HG02981 (cell line): ENCODE measurements around the gene XRN1.
"Not testable (repeated sequence)": the region's sequence is repeated elsewhere in the genome, so short reads cannot be mapped to it uniquely, and the experiment has no call there.

Experiments
- ATAC-seq: cut with Tn5 transposase; IDR thresholded peaks from one replicate; pipeline ENCODE4 v1.9.1; 2021; ENCODE audit warnings: mild to moderate bottlenecking, moderate library complexity; ENCODE audit not compliant: unreplicated experiment

Gene XRN1, protein sequence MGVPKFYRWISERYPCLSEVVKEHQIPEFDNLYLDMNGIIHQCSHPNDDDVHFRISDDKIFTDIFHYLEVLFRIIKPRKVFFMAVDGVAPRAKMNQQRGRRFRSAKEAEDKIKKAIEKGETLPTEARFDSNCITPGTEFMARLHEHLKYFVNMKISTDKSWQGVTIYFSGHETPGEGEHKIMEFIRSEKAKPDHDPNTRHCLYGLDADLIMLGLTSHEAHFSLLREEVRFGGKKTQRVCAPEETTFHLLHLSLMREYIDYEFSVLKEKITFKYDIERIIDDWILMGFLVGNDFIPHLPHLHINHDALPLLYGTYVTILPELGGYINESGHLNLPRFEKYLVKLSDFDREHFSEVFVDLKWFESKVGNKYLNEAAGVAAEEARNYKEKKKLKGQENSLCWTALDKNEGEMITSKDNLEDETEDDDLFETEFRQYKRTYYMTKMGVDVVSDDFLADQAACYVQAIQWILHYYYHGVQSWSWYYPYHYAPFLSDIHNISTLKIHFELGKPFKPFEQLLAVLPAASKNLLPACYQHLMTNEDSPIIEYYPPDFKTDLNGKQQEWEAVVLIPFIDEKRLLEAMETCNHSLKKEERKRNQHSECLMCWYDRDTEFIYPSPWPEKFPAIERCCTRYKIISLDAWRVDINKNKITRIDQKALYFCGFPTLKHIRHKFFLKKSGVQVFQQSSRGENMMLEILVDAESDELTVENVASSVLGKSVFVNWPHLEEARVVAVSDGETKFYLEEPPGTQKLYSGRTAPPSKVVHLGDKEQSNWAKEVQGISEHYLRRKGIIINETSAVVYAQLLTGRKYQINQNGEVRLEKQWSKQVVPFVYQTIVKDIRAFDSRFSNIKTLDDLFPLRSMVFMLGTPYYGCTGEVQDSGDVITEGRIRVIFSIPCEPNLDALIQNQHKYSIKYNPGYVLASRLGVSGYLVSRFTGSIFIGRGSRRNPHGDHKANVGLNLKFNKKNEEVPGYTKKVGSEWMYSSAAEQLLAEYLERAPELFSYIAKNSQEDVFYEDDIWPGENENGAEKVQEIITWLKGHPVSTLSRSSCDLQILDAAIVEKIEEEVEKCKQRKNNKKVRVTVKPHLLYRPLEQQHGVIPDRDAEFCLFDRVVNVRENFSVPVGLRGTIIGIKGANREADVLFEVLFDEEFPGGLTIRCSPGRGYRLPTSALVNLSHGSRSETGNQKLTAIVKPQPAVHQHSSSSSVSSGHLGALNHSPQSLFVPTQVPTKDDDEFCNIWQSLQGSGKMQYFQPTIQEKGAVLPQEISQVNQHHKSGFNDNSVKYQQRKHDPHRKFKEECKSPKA (N-terminal part only)

DNA sequence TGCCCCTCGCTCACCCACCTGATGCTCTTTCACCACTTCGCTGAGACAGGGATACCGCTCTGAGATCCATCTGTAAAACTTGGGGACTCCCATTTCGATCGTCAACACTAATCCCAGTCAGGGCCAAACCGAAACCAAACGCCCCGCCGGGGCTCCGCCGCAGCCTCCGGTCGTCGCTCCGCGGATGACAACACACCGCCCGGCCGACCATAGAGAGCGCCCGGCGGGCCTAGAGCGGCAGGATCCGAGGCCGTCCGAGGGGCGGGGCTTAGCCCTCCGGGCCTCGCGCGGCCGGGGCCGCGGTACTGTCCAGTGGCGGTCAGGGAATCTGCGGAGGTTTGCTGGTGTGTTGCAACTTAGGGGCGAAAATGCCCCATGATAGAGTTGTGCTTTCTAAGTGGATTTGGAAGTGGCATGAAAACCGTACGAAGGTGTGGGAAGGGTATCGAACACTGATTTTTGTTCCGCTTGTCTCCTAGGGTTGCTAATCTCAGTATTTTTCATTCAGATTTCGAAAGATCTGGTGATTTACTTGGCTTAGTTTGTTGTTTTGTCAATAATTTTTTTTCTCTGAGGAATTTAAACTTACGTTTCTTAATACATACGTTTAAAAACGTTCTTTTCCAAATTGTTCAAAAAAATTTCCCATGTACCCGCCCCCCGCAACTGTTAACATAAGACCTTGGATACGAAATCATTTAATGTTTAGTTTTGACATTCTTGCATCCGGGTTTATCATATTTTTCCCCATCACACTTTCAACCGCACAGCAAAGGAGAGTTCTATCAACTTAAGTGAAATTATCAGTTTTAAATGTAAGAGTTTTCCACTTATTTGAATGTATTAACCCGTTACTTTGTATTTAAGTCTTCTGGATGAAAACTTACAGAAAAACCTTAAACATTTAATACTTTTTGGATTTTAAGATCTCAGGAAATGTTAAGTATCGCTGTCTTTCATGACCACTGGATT, at the start of gene XRN1:
TSS of gene XRN1 (minus strand) at position 186 of the 972 bp plus-strand sequence. CDS start at position 93, 93 bp downstream.
- ATAC-seq = peak; percentile 83

DNA sequence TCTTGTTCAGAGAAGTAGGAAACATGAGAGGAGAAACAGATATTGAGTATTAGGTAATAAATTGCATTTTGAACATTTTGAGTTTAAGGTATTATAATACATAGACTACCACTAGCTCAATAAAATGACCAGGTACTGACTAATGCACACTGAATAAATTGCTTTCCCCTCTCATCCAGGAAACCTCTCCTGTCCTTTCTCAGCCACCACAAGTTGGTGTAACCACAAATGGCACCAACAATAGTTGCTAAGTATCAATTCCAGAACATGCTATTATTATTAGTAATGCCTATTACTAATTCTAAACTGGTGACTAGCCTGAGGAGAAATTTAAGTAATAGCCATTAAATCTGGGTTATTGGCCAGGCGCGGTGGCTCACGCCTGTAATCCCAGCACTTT, 47.3 kb upstream of the XRN1 start:
- ATAC-seq = no peak

DNA sequence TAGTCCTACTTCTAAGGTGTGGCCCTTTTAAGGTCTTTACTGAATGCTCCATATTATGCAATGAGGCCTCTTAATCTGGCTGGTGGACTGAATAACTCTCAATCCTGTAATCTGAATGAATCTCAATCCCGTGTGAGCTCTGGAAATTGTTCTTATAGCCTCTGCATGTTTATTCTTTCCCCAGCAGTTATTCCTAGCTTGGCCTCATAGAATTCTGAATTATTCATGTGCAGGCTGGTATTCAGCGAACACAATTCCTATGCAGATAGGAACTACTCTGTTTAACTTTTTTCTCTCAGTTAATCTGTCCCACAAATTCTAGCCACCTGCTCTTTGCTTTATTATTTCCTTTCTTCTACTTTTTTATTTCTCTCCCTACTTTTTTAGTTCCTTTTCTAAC, 44.3 kb upstream of the XRN1 start:
- no peak for ATAC-seq

DNA sequence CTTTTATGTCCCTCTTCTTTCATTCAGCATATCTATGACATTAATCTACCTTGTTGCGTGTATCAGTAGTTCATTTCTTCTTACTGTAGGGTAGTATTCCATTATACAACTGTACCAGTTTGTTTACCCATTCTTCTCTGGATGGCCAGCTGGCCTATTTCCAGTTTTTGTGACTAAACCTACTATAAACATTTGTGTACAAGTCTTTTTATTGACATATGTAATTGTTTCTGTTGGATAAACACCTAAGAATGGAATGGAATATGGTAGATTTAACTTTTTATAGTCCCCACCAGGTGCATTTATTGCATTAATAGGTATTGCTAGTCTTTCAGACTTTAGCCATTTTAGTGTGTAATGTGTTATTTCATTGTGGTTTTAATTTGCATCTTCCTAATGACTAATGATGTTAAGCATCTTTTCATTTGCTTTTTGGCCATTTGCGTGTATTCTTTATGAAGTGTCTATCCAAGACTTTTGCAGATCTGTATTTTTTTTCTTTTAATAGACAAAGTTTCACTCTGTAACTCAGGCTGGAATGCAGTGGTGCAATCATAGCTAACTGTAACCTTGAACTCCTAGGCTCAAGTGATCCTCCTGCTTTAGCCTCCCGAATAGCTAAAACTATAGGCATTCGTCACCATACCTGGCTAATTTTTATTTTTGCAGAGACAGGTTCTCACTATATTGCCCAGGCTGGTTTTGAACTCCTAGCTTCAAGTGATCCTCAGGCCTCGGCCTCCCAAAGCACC, 41.9 kb upstream of the XRN1 start:
- no peak for ATAC-seq

DNA sequence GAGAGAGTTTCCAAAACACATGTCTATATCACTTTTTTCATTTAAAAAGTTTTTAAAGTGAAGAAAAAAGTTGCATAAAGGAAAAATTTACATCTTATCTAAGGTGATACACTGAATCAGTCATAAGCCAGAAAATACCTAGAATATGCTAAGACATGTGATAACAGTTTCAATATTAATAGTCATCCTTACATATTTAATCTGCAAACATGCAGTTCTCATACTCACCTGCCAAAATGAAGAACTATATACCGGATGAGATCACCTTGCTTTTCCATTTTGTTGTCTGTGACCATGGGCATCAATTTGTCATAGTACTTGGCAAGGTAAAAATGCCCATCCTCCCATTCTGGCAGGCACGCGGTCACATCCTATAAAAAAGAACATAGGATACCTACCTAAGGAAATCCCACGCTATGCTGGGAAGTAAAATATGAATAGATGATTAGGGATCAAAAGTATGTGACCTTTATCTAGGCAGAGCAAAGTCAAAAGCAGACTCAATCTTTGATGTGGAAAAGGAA, 37.1 kb upstream of the XRN1 start:
- no peak for ATAC-seq

DNA sequence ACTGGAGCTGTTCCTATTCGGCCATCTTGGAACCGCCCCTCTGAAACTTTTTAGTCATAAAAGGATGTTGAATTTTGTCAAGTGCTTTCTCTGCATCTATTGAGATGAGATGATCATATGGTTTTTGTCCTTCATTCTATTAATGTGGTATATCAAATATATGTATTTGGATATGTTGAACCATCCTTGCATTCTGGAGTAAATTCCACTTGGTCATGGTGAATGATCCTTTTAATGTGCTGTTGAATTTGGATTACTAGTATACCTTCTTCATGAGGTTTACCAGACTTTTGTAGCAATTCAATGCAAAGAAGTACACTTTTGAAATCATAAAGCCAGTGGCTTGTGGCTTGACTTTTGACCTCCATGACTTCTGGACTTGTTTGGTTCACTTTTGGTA, 33.4 kb upstream of the XRN1 start:
- no peak for ATAC-seq

DNA sequence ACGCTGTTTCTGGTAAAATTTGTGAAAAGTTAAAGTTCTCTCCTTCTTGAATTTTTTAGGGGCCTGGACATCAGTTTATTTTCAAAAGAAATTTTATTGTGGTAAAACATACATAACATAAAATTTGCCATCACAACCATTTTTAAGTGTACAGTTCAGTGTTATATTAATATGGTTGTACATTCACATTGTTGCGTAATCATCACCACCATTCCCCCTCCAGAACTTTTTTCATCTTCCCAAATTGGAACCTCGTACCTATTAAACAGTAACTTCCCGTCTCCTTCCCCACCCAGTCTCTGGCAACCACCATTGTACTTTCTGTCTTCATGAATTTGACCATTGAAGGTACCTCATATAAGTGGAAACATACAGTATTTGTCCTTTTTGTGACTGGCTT, 23.0 kb upstream of the XRN1 start:
- no peak for ATAC-seq

DNA sequence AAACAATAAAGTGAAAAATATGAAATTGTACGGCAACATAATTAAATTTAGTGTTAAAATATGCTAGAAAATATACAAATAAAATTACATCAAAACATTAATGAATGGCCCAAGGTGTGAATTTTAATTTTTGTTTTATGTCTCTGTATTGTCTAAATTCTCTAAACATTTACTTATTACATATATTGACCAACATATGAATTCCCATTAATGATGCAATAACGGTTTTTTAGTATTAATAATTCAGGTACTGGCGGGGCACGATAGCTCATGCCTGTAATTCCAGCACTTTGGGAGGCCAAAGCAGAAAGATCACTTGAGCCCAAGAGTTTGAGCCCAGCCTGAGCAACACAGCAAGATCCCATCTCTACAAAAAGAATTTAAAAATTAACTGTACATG, 20.6 kb upstream of the XRN1 start:
- no peak for ATAC-seq

DNA sequence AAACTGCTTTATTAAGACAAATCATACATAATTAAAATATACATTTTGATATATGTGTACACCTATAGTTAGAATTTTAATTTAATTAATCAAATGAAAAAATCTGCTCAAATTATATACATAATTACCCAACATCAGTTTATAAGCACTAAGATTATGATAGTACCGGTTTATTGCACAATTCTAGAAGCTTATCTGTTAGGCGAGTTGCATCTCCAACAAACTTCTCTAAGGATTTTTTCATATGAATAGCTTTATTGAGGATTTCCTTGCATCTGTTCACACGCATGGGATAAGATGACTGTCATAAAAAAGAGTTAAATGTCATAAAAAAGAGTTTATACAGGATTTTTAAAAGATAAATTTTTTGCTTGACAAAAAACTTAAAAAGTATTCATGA, 19.9 kb upstream of the XRN1 start:
- no peak for ATAC-seq

DNA sequence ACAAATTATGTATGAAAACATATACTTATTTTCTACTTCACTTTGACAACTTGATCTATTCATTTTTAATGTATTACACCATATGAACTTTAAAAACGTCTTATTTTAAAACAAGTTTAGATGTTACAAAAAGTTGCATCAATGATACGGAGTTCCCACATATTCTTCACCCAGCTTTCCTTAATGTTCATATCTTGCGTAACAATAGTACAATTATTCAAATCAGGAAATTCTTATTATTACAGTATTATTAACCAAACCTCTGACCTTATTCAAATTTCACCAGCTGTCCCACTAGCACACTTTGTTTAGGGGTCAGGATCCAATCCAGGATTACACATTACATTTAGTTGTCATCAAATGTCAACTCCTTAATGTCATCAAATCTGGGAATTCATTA, 12.9 kb upstream of the XRN1 start:
- no peak for ATAC-seq

DNA sequence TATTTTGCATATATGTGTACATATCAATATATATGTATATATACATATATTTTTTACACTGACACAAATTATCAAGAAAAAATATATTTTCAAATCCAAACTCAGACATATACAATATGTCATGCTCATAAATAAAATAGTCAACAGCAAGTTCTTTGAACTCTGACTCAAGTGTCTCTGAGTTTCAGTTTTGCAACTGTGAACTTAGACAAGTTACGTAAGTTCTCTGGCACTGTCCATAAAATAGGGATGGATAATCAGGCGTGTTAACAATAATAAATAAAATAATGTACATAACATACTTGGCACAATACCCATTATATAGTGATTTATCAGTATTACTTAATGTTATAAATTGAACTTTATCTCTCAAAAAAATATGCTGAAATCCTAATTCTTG, 12.1 kb upstream of the XRN1 start:
- ATAC-seq = no peak

DNA sequence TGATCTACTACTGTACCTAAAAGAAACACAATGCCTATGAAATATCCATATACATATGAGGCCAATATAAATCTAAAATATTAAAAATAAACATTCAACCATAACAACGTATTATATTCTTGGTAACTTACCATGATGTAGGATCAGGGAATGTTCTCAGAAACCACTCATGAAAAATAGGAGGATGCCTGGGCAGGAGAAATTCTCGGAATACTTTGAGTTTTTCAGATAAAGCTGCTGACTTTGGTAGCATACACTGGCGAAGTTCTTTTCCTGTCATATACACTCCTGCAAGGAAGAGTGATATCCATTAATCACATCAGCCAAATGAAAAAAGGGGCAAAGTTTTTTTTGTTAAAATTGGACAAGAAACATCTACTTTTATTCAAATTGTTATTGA, 11.3 kb upstream of the XRN1 start:
- no peak for ATAC-seq

DNA sequence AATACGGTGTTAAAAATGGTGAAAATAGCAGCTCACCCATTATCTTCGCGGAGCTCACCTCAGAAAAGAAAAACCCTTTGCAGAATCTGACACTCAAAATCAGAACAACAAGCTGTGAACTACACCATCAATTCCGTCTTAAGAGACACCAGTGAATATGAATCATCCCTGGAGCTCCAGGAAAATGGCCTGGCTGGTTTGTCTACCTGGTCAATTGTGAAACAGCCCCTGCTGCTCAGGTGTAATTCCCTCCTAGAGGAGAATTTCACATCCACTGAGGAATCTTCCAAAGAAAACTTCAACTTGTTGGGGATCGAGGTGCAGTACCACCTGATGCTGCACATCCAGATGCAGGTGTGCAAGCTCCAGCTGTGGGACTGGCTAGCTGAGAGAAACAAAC, 3.0 kb upstream of the XRN1 start:
- no peak for ATAC-seq

DNA sequence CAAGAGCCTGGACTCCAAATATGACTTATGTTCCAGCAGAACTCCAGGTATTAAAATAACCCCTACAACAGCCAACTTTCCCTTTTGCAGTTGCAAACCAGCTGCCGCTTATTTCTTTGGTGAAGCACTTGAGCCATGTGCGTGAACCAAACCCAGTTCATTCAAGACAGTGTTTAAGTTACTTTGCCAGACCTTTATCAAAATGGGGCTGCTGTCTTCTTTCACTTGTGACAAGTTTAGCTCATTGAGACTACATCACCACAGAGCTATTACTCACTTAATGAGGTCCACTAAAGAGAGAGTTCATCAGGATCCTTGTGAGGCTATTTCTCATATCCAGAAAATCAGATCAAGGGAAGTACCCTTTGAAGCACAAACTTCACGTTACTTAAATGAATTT, 2.4 kb upstream of the XRN1 start:
- ATAC-seq = no peak

DNA sequence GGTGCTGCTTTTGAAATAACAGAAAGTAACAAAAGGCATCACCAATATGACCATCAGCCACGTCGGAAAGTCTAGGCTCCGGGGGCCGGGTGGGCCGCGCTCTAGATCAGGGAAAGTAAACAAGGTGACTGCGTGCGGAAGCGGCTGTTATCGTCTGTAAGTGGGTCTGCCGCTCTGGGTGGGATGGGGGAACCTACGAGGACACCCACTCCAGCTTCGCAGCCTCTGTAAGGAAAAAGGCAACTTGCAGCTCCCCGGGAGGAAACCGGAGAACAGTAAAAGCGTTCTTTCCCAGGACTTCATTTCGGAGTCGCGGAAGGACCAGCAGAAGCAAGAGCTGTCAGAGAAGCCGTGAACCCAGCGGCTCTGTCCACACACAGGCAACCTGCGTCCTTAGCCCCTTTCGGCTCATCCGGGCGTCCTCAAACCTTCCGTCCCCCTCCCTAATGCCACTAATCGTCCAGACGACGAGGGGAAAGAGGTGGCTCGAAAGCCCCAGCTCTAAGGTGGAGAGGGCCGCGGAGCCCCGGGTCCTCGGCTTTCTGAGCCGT, 461 bp downstream of the XRN1 start:
- peak; percentile 25 for ATAC-seq

DNA sequence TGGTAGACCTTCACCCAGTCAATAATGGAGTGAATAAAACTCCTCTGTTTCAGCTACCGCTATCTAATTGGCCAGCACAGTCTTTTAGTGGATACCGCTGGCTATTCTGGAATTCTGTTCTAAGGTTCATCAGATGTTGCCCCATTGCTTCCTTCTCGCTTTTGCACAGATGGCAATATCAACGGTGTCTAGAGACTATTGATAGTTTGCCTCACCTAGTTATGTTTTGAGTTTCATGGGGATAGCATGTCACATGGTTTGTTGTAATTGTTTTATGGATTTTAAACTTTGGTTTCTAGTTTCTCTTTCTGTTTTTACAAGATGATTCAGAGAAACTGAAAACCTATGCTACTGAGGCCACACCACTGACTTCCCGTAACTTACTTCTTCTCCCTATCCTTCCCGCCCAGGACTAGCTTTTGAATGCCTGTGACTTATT, 2.0 kb downstream of the XRN1 start:
- ATAC-seq = peak; percentile 38

DNA sequence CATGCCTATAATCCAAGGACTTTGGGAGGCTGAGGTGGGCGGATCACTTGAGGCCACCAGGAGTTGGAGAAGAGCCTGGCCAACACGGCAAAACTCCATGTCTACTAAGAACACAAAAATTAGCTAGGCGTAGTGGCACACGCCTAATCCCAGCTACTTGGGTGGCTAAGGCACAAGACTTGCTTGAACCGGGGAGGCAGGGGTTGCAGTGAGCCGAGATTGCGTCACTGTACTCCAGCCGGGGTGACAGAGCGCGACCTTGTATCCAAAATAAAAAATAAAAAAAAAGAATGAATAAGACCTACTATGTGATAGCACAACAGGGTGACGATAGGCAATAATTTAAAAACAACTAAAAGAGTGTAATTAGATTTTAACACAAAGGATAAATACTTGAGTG, 3.5 kb downstream of the XRN1 start:
- no peak for ATAC-seq

DNA sequence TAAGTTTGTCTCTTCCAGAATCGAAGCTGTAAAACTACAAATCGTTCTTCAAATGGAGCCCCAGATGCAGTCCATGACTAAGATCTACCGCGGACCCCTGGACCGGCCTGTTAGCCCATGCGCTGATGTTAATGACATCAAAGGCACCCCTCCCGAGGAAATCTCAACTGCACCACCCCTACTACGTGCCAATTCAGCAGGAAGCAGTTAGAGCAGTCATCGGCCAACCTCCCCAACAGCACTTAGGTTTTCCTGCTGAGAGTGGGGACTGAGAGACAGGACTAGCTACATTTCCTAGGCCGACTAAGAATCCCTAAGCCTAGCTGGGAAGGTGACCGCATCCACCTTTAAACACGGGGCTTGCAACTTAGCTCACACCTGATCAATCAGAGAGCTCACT, 4.8 kb downstream of the XRN1 start:
- not testable (repeated sequence) for ATAC-seq
